ENCODE results near the gene ARL14EPL.

The ARL14EPL gene

GRCh38 chr5:116032094-116032517, at the start of gene ARL14EPL:
Gene ARL14EPL, plus strand, starts transcription at chr5:116032472. Its CDS starts 18,994 bp downstream, at chr5:116051466.
- DNase-seq: peak; percentile 87

GRCh38 chr5:115983519-115983918, 48.8 kb upstream of the ARL14EPL start:
- DNase-seq: no peak

GRCh38 chr5:115985802-115986757, 46.2 kb upstream of the ARL14EPL start:
- no peak for DNase-seq

- no peak for DNase-seq
Observed at GRCh38 chr5:115988002-115988401, 44.3 kb upstream of the ARL14EPL start.

GRCh38 chr5:115992848-115993350, 39.4 kb upstream of the ARL14EPL start:
- DNase-seq: no peak

- DNase-seq: no peak
Observed at GRCh38 chr5:115995351-115995750, 36.9 kb upstream of the ARL14EPL start.

- peak; percentile 6 for DNase-seq
Observed at GRCh38 chr5:116002116-116002906, 30.0 kb upstream of the ARL14EPL start.

- no peak for DNase-seq
Observed at GRCh38 chr5:116004248-116004647, 28.0 kb upstream of the ARL14EPL start.

GRCh38 chr5:116009806-116010205, 22.5 kb upstream of the ARL14EPL start:
- no peak for DNase-seq

GRCh38 chr5:116011046-116011445, 21.2 kb upstream of the ARL14EPL start:
- peak; percentile 26 for DNase-seq

- no peak for DNase-seq
Observed at GRCh38 chr5:116013207-116013785, 19.0 kb upstream of the ARL14EPL start.

GRCh38 chr5:116013936-116014335, 18.3 kb upstream of the ARL14EPL start:
- no peak for DNase-seq

- DNase-seq: no peak
Observed at GRCh38 chr5:116023619-116024018, 8.7 kb upstream of the ARL14EPL start.

- DNase-seq: no peak
Observed at GRCh38 chr5:116025866-116026265, 6.4 kb upstream of the ARL14EPL start.

GRCh38 chr5:116032991-116033390, 719 bp downstream of the ARL14EPL start:
- no peak for DNase-seq

GRCh38 chr5:116035123-116035522, 2.9 kb downstream of the ARL14EPL start:
- DNase-seq: no peak

- no peak for DNase-seq
Observed at GRCh38 chr5:116037236-116037822, 5.1 kb downstream of the ARL14EPL start.

GRCh38 chr5:116038817-116039216, 6.5 kb downstream of the ARL14EPL start:
- DNase-seq: no peak

GRCh38 chr5:116042375-116042774, 10.1 kb downstream of the ARL14EPL start:
- no peak for DNase-seq

GRCh38 chr5:116044073-116044472, 11.8 kb downstream of the ARL14EPL start:
- no peak for DNase-seq

- DNase-seq: no peak
Observed at GRCh38 chr5:116045821-116046220, 13.5 kb downstream of the ARL14EPL start.

GRCh38 chr5:116046261-116046660, 14.0 kb downstream of the ARL14EPL start:
- DNase-seq: no peak

GRCh38 chr5:116046823-116047222, 14.6 kb downstream of the ARL14EPL start:
- no peak for DNase-seq
